ENCODE data around the gene APRT.

The APRT gene

GRCh38 chr16:88821168-88821850 is 9.6 kb upstream of the APRT start:
- no peak for FAIRE-seq

DNA sequence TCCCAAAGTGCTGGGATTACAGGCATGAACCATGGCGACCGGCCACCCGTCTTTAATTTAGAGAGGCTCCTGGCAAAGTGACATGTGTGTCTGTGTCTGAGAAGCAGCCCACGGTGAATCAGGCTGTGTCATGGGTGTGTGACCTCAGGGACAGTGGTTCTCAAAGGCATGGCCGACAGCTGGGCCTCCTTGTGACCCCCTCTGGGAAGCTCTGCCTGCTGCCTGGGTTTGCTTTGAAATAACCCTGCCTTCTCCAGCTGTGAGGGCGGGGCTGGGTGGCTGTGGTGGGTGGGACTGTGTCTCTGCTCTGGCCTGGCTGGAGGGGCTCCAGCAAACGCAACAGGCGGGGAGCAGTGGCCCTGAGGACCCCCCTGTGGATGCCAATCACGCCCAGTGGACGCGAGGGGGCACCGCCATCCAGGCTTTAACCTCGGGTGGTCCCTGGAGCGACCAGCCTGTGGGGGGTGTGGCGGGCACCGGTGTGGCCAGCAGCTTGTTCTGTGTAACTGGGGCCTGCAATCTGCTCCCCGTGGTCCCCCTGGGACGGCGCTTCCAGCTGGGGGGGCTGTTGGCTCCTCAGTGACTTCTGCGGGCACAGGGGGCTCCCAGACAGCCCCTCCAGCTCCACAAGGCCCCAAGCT is 8.8 kb upstream of the APRT start:
- no peak for FAIRE-seq

GRCh38 chr16:88819126-88819525 is 7.4 kb upstream of the APRT start:
- FAIRE-seq: no peak

- FAIRE-seq: no peak
These were observed 6.8 kb upstream of the APRT start for GRCh38 chr16:88818575-88818874.

GRCh38 chr16:88817785-88818574 is 6.3 kb upstream of the APRT start:
- FAIRE-seq: no peak

- FAIRE-seq: no peak
These were observed 5.2 kb upstream of the APRT start for GRCh38 chr16:88816736-88817535.

DNA sequence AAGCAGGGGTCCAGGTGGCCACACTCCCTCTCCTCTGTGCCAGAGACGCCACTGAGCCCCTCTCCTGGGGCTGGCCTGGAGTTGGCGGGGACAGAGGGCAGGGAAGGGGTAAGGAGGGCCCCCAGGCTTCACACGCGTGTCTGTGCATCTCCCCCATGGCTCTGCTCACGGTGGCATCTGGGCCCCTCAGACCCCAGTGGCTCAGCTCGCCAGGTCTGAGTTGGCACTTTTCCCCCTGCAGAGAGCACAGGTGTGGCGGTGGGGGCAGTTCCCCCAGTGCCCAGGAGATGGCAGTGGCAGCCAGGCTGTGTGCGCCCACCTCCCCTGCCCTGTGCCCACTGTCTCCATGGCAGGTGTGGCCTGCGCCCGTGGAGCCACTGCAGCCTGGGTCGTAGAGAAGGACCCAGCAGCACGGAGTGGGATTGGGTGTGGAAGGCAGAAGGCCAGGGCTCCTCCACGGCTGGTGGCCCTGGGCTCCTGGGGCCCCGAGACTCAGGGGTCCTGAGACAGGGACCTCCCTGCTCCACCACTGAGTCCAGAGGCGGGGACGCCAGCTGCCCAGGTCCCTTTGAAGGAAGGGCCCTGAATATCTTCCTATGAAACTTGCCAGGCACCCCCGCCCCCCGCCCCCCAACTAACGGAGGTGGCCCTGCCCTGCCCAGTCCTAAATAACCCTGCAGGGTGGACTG is 4.3 kb upstream of the APRT start:
- no peak for FAIRE-seq

GRCh38 chr16:88815227-88815626 is 3.5 kb upstream of the APRT start:
- FAIRE-seq: no peak

- no peak for FAIRE-seq
These were observed 2.4 kb upstream of the APRT start for GRCh38 chr16:88814144-88814502.

- no peak for FAIRE-seq
These were observed 1.8 kb upstream of the APRT start for GRCh38 chr16:88813269-88814143.

GRCh38 chr16:88812513-88813268 is 963 bp upstream of the APRT start:
- no peak for FAIRE-seq

GRCh38 chr16:88810912-88811768 is 588 bp downstream of the APRT start:
- no peak for FAIRE-seq

GRCh38 chr16:88810166-88810911 is 1.4 kb downstream of the APRT start:
- FAIRE-seq: no peak

GRCh38 chr16:88809676-88810165 is 2.0 kb downstream of the APRT start:
- FAIRE-seq: no peak

DNA sequence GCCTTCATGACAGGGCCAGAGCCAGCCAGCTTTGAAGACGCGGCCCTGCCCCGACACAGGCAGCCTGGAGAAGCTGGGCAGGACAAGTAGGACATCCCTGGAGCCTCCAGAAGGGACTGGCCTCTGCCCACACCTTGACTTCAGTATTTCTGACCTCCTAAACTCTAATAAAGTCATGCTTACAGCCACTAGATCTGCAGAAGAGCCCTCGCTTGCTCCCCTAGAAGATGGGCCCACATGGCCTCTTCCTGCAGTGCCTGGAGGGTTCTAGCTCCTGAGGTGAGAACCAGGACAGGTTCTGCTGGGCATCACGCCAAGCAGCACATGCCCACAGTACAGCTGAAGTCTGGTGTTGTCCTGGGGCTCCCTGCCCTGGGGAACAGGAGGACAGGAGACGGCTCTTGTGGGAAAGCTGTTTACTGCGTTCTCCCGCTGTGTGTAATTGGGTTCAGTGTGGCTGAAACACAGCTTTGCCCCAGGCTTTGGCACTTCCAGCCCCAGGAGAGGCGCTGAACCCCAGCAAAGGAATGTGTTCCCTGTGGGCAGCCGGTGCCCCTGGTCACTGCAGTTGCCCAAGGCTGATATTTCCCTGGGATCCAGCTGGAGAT is 2.6 kb downstream of the APRT start:
- no peak for FAIRE-seq

DNA sequence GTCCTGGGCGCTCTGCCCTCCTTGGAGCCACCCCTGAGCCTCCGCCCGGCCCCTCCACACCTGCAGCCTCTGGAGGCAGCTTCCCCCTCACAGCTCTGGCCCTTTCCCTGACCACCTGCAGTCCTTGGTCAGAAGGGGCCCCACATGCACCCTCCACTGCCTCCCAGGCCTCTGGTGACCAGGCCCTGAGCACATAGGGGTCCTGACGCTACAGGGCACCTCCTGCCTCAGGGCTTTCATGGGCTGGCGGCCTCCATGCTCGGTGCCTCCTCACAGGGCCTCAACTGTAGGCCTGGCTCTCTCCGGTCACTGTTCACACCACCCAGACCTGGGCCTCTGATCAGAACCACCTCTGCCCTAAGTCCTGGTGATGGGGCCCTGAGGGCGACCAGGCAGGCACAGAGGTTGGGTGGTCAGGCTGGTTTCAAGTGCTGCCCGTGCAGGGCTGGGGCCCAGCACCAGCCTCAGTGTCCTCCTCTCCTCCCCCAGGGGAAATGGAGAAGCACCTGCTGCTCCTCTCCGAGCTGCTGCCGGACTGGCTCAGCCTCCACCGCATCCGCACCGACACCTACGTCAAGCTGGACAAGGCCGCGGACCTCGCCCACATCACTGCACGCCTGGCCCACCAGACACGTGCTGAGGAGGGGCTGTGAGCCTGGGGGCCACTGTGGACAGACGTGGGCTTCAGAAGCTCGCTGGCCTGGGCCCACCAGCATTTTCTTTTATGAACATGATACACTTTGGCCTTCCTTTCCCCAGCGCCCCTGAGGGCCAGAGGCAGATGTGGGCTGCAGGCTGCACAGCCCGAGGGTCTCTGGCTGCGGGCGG is 3.9 kb downstream of the APRT start:
- no peak for FAIRE-seq

DNA sequence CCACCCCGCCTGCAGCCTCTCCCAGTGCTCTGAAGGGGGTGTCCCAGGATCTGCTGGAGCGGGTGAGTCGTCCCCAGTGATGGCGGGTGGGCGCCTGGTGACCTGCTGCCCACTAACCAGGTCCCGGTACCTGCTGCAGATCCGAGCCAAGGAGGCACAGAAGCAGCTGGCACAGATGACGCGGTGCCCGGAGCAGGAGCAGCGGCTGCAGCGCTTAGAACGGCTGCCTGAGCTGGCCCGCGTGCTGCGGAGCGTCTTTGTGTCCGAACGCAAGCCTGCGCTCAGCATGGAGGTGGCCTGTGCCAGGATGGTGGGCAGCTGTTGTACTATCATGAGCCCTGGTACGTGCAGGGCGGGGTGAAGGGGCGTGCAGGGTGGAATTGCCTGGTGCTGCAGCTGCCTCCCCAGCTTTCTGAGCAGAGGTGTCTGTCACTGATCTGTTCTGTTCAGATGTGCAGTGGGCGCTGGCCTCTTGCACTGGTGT is 4.5 kb downstream of the APRT start:
- FAIRE-seq: no peak

Measured in TTC549 (cell line).